Measurements from ENCODE around the gene SPTB. TPM values are rescaled to one million over a fixed set of nuclear protein-coding genes. Genes with fewer than 3 reads are reported as not detected.

The SPTB gene
- total RNA-seq, 2 experiments from 2014 or later = 0.03 to 0.08 TPM

- no peak overlapping the region for H3K4me3 ChIP-seq (ENCODE audit: low read length)
- H3K9me3 ChIP-seq (ENCODE audit: control insufficient read depth in 1 of 2, insufficient read depth in 1 of 2, low read length in 2 of 2) = peaks cover 0 to 5% of the 10 kb centered on the region in 2 experiments
- no peak for DNase-seq
- no peaks in the 10 kb centered on the region for H3K36me3 Mint-ChIP-seq (ENCODE audit: low read depth)
- H3K27ac ChIP-seq (ENCODE audit: low read depth in 1 of 2, low read length in 2 of 2) = no peak overlapping the region
- H3K4me1 ChIP-seq (ENCODE audit: insufficient read depth, low read length) = peaks cover 38% of the 10 kb centered on the region
- H3K4me3 Mint-ChIP-seq = no peak overlapping the region
- CTCF ChIA-PET = no interaction called here
- no peak for ATAC-seq (ENCODE audit: poor library complexity)
- no peak overlapping the region for H3K27ac Mint-ChIP-seq
- POLR2A ChIA-PET = no interaction called here
- H3K9me3 Mint-ChIP-seq = no peaks in the 10 kb centered on the region
- intact Hi-C loops (cut with DNase I, micrococcal nuclease) = loop anchor here in 1 of 2 experiments (5.0 to 10.0 kb wide), 2 partner anchors 235 to 427 kb away; no protein-coding TSS in a partner anchor
- TF ChIP-seq CTCF (IDR thresholded peaks at IDR 0.05) = no peak
- H3K36me3 ChIP-seq (ENCODE audit: insufficient read depth, low read length) = no peaks in the 10 kb centered on the region
- peaks cover 30% of the 10 kb centered on the region for H3K4me1 Mint-ChIP-seq (ENCODE audit: low read depth)
- H3K27me3 ChIP-seq (ENCODE audit: control insufficient read depth in 1 of 2, insufficient read depth in 2 of 2, low read length in 2 of 2) = no peaks in the 10 kb centered on the region
- H3K27me3 Mint-ChIP-seq = no peaks in the 10 kb centered on the region
Observed at GRCh38 chr14:64769096-64770020, 110.3 kb downstream of the SPTB start.

- no peaks in the 10 kb centered on the region for H3K27me3 Mint-ChIP-seq
- TF ChIP-seq CTCF (IDR thresholded peaks at IDR 0.05) = no peak
- H3K27ac Mint-ChIP-seq = no peak overlapping the region
- peaks cover 0 to 5% of the 10 kb centered on the region in 2 experiments for H3K9me3 ChIP-seq (ENCODE audit: control insufficient read depth in 1 of 2, insufficient read depth in 1 of 2, low read length in 2 of 2)
- CTCF ChIA-PET = interaction anchor here (0.7 kb wide), 1 partner anchor 193 kb away, joined by 3 read pairs; no protein-coding TSS in a partner anchor
- DNase-seq (no peak), ATAC-seq (ENCODE audit: poor library complexity) (no peak)
- H3K4me3 ChIP-seq (ENCODE audit: low read length) = no peak overlapping the region
- POLR2A ChIA-PET = no interaction called here
- H3K36me3 Mint-ChIP-seq (ENCODE audit: low read depth) = no peaks in the 10 kb centered on the region
- no peaks in the 10 kb centered on the region for H3K9me3 Mint-ChIP-seq
- intact Hi-C loops (cut with DNase I, micrococcal nuclease) = loop anchor here in 1 of 2 experiments (5.0 to 10.0 kb wide), 2 partner anchors 234 to 426 kb away; no protein-coding TSS in a partner anchor
- no peak overlapping the region for H3K27ac ChIP-seq (ENCODE audit: low read depth in 1 of 2, low read length in 2 of 2)
- H3K4me1 ChIP-seq (ENCODE audit: insufficient read depth, low read length) = peaks cover 46% of the 10 kb centered on the region
- no peaks in the 10 kb centered on the region for H3K36me3 ChIP-seq (ENCODE audit: insufficient read depth, low read length)
- no peaks in the 10 kb centered on the region for H3K27me3 ChIP-seq (ENCODE audit: control insufficient read depth in 1 of 2, insufficient read depth in 2 of 2, low read length in 2 of 2)
- no peak overlapping the region for H3K4me3 Mint-ChIP-seq
- peaks cover 36% of the 10 kb centered on the region for H3K4me1 Mint-ChIP-seq (ENCODE audit: low read depth)
Observed at GRCh38 chr14:64768401-64769095, 111.2 kb downstream of the SPTB start.

GRCh38 chr14:64767215-64767964, 112.3 kb downstream of the SPTB start:
- DNase-seq = no peak
- Mint-ChIP-seq H3K4me1 (ENCODE audit: low read depth) (peaks cover 41% of the 10 kb centered on the region), H3K9me3 (no peaks in the 10 kb centered on the region), H3K27me3 (no peaks in the 10 kb centered on the region), H3K27ac (no peak overlapping the region), H3K36me3 (ENCODE audit: low read depth) (no peaks in the 10 kb centered on the region), H3K4me3 (no peak overlapping the region)
- ATAC-seq (ENCODE audit: poor library complexity) = no peak
- TF ChIP-seq CTCF (IDR thresholded peaks at IDR 0.05) = no peak
- H3K4me3 ChIP-seq (ENCODE audit: low read length) = no peak overlapping the region
- CTCF ChIA-PET = no interaction called here
- H3K9me3 ChIP-seq (ENCODE audit: control insufficient read depth in 1 of 2, insufficient read depth in 1 of 2, low read length in 2 of 2) = peaks cover 0 to 1% of the 10 kb centered on the region in 2 experiments
- intact Hi-C loops (cut with DNase I, micrococcal nuclease) = loop anchor here in 1 of 2 experiments (5.0 to 10.0 kb wide), 2 partner anchors 233 to 425 kb away; no protein-coding TSS in a partner anchor
- H3K4me1 ChIP-seq (ENCODE audit: insufficient read depth, low read length) = peaks cover 55% of the 10 kb centered on the region
- POLR2A ChIA-PET = no interaction called here
- no peaks in the 10 kb centered on the region for H3K27me3 ChIP-seq (ENCODE audit: control insufficient read depth in 1 of 2, insufficient read depth in 2 of 2, low read length in 2 of 2)
- no peak overlapping the region for H3K27ac ChIP-seq (ENCODE audit: low read depth in 1 of 2, low read length in 2 of 2)
- no peaks in the 10 kb centered on the region for H3K36me3 ChIP-seq (ENCODE audit: insufficient read depth, low read length)

Measured in CD4-positive, alpha-beta T cell (primary cell).